Ecto neural progenitor cell (in vitro differentiated cells): ENCODE data around the gene PCK1.

Experiments used
- DNase-seq: peaks from one replicate; pipeline ENCODE4 v3.0.0-alpha.2; 2018; ENCODE audit warnings: low spot score

PCK1 gene

DNA sequence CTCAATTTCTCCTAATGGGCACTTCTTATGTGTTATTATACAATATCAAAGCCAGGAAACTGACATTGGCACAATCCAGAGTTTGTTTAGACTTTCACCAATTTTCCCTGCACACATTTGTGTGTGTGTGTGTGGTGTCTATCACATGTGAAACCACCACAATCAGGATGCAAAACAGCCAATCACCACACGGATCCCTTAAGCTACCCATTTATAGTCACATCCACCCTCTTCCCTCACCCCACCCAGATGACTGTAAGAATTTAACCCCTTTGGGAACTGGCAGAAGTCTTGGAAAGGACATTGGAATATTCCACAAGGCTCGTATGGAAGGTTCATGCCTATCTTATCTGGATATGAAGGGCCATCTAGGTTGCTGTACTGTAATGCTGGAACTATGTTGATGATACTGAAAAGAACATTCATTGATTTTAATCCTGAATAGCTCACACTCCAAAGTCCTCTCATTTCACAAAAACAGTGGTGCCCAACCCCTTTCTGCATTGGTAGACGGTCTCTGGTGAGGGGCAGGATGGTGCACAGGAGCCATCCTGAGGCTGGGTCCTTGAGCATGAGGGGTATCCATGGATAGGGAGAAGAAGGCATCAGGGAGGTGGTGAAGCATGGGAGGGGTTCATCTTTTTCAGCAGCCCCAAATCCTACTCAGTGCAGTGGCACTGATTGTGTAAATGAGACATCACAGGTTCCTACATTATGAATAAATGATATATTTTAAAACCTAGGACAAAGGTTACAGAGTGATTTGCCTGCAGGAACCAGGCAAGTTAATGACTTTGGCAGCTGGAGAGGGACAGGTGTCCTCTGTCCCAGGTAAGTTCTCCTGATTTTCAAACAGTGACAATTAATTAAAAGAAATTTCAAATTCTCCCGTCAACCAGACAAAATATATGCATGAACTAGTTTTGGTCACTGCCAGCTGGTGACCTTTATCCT is 23.9 kb upstream of the PCK1 start:
- no peak for DNase-seq

GRCh38 chr20:57537822-57538221 is 23.1 kb upstream of the PCK1 start:
- no peak for DNase-seq

GRCh38 chr20:57539889-57540288 is 21.0 kb upstream of the PCK1 start:
- DNase-seq: no peak

DNA sequence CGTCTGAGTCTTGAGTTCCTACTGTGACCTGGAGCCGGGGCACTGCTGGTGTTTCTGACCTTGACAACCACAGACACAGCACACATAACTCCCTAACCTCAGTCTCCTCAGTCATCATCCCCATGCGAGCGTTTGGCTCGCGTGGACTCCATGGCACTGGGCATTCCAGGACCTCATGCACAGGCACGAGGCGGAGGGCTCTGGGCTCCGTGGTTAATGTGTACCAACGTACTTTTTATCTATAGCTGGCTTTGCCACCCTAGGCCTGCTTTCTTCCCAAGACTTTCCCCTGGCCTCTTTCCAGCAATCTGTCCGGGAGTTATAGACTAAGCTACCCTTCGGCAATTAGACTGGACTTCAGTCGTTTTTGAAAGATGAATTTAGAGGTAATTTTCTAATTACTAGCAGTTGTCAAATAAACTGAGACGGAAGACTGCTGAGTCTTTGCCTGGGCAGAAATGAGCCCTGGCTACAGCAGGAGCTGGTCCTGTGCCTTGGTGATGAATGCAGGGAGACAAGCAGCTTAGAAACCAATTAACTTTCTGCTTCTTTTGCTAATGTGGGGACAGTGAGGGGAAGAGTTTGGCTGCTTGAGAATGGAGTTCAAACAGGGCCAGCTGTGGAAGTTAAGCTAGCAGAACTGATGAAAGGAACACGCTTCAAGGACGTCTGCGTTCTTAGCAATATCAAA is 19.9 kb upstream of the PCK1 start:
- DNase-seq: no peak

GRCh38 chr20:57543754-57544153 is 17.2 kb upstream of the PCK1 start:
- no peak for DNase-seq

DNA sequence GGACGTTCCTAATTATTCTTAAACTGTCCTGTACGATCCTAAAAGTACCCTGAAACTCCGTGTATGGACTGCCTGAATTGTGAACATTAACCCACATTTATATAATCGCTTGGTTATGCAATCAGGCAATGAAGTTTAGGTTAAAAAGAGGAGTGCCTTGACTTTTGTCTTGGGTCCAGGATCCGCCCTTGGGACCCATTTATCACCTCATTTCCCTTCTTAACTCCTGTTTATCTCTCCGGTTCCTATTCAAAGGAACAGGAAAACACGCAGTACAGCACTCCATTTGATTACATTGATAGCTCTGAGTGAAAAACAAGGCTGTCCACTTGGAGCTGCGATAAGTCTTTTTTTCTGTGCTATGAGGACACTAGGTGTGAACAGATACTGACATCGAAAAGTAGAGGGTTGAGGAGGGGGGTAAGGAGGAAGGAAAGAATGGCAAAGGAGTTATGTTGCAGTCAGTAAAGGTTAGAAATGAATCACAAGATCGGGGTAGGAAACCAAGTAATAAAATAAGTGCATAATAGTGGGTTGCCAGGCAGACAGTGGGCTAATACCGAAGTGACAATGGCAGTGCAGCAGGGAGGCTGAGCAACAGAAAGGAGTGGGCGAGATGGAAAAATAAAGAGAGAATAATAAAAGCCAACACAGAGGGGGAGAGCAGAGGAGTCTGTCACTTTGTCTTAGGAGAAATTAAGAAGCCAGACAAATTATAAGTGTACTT is 15.9 kb upstream of the PCK1 start:
- no peak for DNase-seq

DNA sequence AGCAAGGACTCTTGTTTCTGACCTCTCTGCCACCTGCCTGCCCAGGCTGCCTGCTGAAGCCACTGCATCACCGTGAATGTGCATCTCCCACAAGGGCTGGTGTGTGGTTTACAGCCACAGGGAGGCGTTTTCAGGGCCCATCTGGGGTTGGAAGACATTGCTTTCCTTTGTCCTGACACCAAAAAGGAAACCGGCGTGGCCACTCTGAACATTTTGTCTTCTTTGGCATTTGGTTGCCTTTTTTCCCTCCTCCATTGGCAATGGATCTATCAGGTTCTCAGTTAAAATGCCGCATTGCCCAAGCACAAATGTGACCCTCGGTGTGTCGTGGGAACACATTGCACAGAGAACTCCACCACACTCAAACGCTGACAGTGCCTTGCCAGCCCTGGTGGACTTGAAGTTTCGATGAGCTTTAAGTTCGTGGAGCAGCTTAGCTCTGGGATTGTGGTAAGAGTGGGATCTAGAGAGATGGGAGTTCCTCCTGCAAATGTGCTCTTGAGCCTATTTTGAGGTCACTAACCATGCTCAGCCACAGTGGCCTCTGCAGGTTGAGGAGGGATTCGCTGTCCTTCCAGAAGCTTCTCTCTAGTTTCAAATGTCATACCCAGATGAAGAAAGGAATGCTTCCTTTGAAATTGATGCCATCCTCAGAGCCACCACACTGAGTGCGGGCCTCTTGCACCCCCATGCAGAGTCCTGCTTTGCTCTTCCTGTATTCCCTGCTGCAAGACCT is 14.8 kb upstream of the PCK1 start:
- no peak for DNase-seq

DNA sequence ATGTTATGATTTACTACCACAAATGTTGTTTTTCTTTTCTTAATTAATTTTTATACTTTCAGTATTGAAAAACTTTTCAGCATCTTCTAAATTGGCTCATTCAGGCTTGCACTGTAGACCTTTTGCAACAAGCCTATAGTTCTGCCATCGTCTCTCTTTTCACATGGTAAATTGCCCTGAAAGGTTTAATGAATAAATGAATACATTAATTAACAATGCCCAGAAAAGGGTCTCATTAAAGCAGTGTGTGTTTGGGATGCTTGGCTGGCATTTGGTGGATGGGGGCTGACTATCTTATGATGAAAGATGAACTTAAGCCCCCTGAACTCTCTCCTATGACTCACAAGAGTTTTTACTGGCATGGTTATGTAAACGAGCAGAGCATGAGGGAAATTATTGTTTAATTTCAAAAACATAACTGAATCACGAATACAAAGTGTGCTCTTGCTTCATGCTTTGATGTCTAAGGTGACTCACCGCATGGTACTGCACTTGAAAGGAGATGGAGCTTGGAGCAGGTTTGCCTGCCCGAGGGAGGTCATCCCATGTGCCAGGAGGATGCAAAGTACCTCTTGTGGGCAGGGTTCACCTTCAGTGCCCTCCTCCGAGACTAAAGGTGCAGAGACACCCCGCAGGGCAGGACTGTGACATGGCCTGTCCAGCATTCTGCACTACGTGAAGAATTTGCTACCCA is 13.8 kb upstream of the PCK1 start:
- DNase-seq: no peak

DNA sequence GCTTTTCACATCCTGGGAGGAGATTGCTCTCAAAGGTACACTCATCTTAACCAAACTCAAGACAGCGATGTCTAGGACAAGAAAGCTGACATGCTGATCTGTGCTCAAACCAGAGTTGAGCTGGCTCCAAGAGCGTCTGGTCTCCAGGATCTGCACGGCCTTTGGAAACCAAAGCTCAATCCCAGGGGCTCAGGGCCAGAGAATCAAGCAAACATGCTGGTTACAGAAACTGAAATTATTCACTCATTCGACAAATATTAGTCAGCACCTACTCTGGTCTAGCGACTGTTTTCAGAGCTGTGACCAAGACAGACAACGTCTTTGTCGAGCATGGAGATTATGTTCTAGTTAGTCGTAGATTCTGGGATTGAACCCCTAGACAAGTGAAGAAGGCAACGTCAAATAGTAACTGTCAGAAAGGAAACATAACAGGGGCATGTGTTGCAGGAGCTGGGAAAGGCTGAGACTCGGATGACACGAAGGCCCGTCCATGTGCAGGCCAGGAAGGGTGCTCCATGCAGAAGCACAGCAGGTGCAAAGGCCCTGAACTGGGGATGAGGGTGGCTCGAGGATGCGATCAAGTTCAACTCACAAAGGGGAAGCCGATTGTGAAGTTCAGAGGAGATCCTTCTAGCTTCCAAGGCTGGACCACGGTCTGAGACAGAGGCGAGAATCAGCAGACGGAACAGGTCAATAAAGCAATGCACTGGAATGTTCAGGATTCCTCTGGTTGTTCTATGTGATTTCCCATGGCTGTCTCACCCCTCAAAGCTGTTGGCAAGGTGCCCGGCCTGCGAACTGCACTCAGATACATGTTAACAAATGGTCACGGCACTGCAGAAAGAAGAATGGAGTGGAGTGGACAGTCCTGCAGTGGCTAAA is 12.5 kb upstream of the PCK1 start:
- no peak for DNase-seq

- no peak for DNase-seq
These were observed 8.4 kb upstream of the PCK1 start for GRCh38 chr20:57552471-57552870.

- no peak for DNase-seq
These were observed 7.4 kb upstream of the PCK1 start for GRCh38 chr20:57553376-57554018.

DNA sequence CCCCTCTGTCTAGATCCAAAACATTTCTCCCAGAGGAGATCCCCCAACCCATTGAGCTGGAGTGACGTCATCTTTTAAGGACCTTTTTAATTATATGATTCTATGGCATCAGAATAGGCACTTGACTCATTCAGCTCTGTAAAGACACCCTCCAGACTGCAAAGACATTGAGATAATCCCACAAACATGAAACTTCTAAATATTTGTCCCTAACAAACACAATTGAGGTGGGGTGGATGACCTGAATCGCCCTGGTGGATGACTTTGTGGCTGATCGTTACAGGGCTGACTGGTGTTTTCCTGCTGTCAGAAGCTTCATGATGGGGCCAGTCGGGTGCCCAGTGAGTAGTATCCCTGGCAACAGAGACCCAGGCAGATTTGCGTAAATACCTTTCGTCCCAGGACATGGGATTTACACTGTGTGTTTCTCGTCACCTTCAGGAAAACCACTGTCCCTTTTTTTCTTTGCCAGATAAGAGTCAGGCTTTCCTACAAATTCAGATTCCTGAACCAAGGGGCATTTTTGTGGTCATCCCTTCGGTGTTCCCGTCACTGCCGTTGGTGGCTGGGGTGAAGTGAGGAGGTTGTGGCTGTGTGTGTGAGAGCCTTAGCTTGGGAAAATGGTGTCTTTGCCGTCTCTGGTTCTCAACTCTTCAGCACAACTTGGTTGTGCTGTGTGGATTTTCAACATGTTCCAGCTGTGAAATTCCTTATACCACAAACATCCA is 5.3 kb upstream of the PCK1 start:
- DNase-seq: no peak

- no peak for DNase-seq
These were observed 4.0 kb upstream of the PCK1 start for GRCh38 chr20:57556980-57557274.

GRCh38 chr20:57557926-57558613 is 2.8 kb upstream of the PCK1 start:
- no peak for DNase-seq

- no peak for DNase-seq
These were observed 2.2 kb upstream of the PCK1 start for GRCh38 chr20:57558614-57559288.

- DNase-seq: no peak
These were observed 1.6 kb upstream of the PCK1 start for GRCh38 chr20:57559289-57559634.

GRCh38 chr20:57559658-57560553 is 1.0 kb upstream of the PCK1 start:
- DNase-seq: no peak
